Activated naive CD8-positive, alpha-beta T cell treated with anti-CD3 and anti-CD28 coated beads, Interleukin-2, amount 50 U/mL, for 16 hours (primary cell): ENCODE measurements around the gene IQCB1.
"Not testable (repeated sequence)": the region's sequence is repeated elsewhere in the genome, so short reads cannot be mapped to it uniquely, and the experiment has no call there.

Experiments used
- DNase-seq: peaks from one replicate; pipeline ENCODE4 v3.0.0-alpha.2; 2020; ENCODE audit warnings: low read depth, low spot score

The IQCB1 gene

DNA sequence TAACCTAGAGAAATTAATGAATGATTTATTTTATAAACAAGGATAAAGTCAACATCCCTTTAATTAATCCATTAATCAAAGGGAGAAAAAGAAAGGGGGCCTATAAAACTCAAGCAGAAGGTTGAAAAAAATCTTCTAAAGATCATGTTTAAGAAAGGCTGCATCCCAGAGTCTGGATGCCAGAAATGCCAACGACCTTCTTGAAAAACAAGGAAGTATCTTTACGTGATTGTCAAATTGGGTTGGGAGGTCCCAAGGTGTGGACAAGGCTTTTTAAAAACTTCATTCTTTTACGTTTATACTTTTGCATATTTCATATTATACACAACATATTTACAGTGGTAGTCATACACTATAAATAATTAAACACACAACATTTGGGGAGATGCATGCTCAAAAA is 86.9 kb downstream of the IQCB1 start:
- no peak for DNase-seq

DNA sequence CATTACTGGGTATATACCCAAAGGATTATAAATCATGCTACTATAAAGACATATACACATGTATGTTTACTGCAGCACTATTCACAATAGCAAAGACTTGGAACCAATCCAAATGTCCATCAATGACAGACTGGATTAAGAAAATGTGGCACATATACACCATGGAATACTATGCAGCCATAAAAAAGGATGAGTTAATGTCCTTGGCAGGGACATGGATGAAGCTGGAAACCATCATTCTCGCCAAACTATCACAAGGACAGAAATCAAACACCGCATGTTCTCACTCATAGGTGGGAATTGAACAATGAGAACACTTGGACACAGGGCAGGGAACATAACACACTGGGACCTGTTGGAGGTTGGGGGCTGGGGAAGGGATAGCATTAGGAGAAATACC is 91.8 kb downstream of the IQCB1 start:
- not testable (repeated sequence) for DNase-seq

GRCh38 chr3:121740896-121741295 is 94.0 kb downstream of the IQCB1 start:
- no peak for DNase-seq

DNA sequence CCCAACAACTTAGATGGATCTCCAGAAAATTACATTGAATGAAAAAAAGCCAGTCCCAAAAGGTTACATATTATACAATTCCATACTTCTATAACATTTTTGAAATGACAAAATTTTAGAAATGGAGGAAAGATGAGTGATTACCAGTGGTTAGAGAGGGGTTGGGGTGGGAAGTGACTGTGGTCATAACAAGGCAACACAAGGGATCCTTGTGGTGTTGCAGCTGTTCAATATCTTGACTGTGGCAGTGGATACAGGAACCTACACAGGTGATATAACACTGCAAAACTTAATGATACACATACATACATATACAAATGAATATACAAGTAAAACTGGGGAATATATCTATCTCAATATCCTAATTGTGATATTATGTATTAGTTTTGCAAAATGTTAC is 95.0 kb downstream of the IQCB1 start:
- no peak for DNase-seq

DNA sequence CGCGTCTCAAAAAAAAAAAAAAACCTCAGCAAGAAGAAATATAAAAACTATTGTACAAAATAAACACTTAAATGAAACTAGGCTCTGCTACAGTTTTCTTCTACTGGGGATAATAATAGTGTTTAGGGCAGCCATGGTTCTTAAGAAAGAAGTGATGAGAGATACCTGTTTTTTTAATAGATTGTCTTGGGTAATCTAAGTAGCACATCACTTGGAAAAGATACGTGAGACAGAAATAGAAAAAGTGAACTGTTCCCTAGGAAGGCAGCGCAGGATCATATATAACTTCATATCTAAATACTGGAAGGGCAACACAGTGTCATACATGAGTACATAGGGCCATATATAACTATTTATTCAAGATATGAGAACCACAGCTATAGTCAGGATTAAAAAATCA is 97.2 kb downstream of the IQCB1 start:
- DNase-seq = no peak

DNA sequence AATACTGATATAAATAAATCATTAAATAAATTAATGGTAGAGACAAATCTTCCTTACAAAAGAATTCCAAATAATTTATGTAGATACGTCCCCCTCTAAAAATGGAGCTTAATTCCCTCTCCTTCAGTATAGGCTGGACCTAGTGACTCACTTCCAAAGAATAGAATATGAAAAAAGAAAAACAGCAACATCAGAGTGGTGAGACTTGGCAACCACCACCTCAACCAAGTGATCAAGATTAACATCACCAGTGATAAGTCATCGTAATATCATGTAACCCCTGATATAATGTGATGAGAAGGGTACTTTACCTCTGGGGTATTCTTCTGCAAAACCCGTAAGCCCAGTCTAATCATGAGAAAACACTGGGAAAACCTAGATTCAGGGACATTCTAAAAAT is 98.7 kb downstream of the IQCB1 start:
- DNase-seq = no peak

DNA sequence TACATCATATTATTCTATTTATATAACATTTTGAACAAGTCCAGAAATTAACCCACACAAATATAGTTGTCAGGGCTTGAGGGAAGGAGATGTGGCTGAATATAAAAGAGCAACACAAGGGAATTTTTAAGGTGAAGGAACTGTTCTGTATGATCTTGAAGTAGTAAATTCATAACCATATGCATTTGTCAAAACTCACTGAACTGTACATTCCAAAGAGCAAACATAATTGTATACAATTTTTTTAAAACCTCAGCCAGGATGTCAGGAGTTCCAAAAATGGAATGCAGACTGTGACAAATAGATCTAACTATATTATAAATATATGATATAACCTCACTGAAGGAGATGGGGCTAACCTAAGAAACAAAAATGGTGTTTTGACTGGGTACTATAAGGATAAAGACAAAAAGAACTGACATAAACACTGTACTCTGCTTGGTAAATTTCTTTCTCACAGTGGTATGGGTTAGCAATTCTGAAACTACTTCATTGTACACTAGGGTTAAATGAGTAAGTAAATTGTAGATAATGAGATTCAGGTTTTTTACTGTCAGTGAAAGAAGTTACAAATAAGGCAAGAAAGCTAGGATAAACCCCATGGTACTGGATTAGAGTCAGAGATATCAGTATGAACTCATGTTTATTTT is 99.7 kb downstream of the IQCB1 start:
- DNase-seq = no peak

GRCh38 chr3:121730940-121731687 is 103.7 kb downstream of the IQCB1 start:
- no peak for DNase-seq

GRCh38 chr3:121724130-121724529 is 110.7 kb downstream of the IQCB1 start:
- DNase-seq = no peak

DNA sequence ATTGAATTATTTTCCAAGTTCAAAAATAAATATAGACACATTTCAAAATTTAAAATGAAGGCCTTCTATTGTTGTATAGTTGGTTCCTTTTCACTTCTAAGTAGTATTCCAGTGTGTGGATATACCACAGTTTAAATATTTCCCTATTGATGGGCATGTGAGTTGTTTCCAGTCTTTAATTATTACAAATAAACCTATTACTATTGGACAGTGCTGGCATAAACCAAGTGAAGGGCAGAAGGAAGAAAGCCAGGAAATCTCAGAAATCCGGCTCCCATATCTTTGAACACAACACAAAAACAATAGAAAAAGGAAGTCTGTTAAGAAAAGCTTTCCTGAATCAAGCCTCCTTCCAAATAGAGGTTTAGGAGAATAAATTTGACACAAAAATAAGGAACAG is 111.4 kb downstream of the IQCB1 start:
- DNase-seq = no peak

- DNase-seq = no peak
Measured at GRCh38 chr3:121722411-121722810, 112.4 kb downstream of the IQCB1 start.

GRCh38 chr3:121720163-121720562 is 114.7 kb downstream of the IQCB1 start:
- DNase-seq = no peak
